K562 (cell line): ENCODE data around the gene BIVM. TPM values are rescaled to one million over a fixed set of nuclear protein-coding genes. Genes with fewer than 3 reads are reported as not detected.

Source experiments
- ATAC-seq: fragments of 200-7000 bp; cut with Tn5 transposase; 3 replicates; pipeline ENCODE4 v1.9.1; 2020; ENCODE audit warnings: moderate library complexity
- BruUV-seq: library from RNA; stranded (reverse); fragments of 400-500 nt; replicated peaks from 2 replicates; lab custom pipeline; 2021; lab: Mats Ljungman, UMichigan
- CTCF ChIA-PET: fragments of 300-600 bp; formaldehyde crosslinking; extraction: SDS; loops from one replicate; lab custom pipeline; 2021; ENCODE audit warnings: low intra/inter-chr PET ratio; lab: Yijun Ruan, JAX
- POLR2A ChIA-PET: fragments of 300-600, 350-650 bp; sonication (Branson Sonifier 250); formaldehyde crosslinking; extraction: SDS; loops from one replicate; lab custom pipeline; 2021; ENCODE audit warnings: antibody characterized with exemption, inconsistent platforms; lab: Yijun Ruan, JAX
- DNase-seq, 4 experiments: peaks; one replicate each; pipeline versions ENCODE4 v3.0.0 to v3.0.0-alpha.2; 2011 to 2018; ENCODE audit warnings: low spot score in 3 of 4, mixed read lengths in 3 of 4; ENCODE audit errors: extremely low read depth in 1 of 4
- FAIRE-seq: peaks from 2 replicates; lab custom pipeline; 2011; peaks lifted over from hg19 to GRCh38; lab: Jason Lieb, UNC
- H2AFZ ChIP-seq: 2 replicates; pipeline ENCODE4 v1.6.0; 2011; ENCODE audit warnings: low read depth, low read length, control low read depth, inconsistent platforms
- H3K27ac ChIP-seq: fragments of 200-600 bp; 3 replicates; pipeline ENCODE4 v1.8.0; 2011; ENCODE audit warnings: low read depth, mild to moderate bottlenecking, control low read depth, inconsistent platforms, low read length, moderate library complexity, mixed read lengths; ENCODE audit errors: extremely low read depth
- H3K27me3 ChIP-seq, 2 experiments: fragments of 300-600 bp in 1 of 2; 2 replicates in 1 of 2; 3 replicates in 1 of 2; pipeline versions ENCODE4 v1.6.0 to v1.8.0; 2011; ENCODE audit warnings: inconsistent platforms in 2 of 2, low read length in 2 of 2, mild to moderate bottlenecking in 1 of 2, mixed read lengths in 1 of 2, moderate library complexity in 1 of 2; ENCODE audit not compliant: control insufficient read depth in 2 of 2, insufficient read depth in 2 of 2
- H3K36me3 ChIP-seq: fragments of 300-600 bp; 3 replicates; pipeline ENCODE4 v1.8.0; 2011; ENCODE audit warnings: mild to moderate bottlenecking, low read length, inconsistent platforms; ENCODE audit not compliant: control insufficient read depth, insufficient read depth
- H3K4me1 ChIP-seq, 2 experiments: fragments of 200-600 bp in 1 of 2; replicated peaks in 1 of 2; 2 replicates in 1 of 2; 3 replicates in 1 of 2; pipeline versions ENCODE4 v1.5.1 to v1.8.0; 2011; ENCODE audit warnings: inconsistent platforms in 2 of 2, low read length in 2 of 2, mild to moderate bottlenecking in 1 of 2, mixed read lengths in 1 of 2, moderate library complexity in 1 of 2; ENCODE audit not compliant: control insufficient read depth in 2 of 2, insufficient read depth in 2 of 2
- H3K4me2 ChIP-seq: 2 replicates; pipeline ENCODE4 v1.6.1; 2011; ENCODE audit warnings: low read length, control low read depth, inconsistent platforms, mixed read lengths; ENCODE audit not compliant: insufficient read depth
- H3K4me3 ChIP-seq: fragments of 200-600 bp; sonication (generic), shearing (Covaris generic); 2 replicates; pipeline ENCODE4 v1.5.1; 2016; ENCODE audit warnings: control low read depth, inconsistent platforms
- H3K79me2 ChIP-seq: fragments of 200-600 bp; 3 replicates; pipeline ENCODE4 v1.8.0; 2011; ENCODE audit warnings: low read length, inconsistent platforms; ENCODE audit not compliant: control insufficient read depth, insufficient read depth
- H3K9ac ChIP-seq, 2 experiments: 2 replicates each; pipeline versions ENCODE4 v1.6.0 to v1.6.1; 2011; ENCODE audit warnings: low read depth in 2 of 2, low read length in 2 of 2, control low read depth in 1 of 2, inconsistent platforms in 1 of 2, mild to moderate bottlenecking in 1 of 2, mixed read lengths in 1 of 2; ENCODE audit not compliant: insufficient read depth in 1 of 2
- H3K9me1 ChIP-seq: one replicate; pipeline ENCODE4 v1.6.0; 2011; ENCODE audit warnings: inconsistent platforms, mild to moderate bottlenecking, low read length, moderate library complexity; ENCODE audit not compliant: control insufficient read depth, insufficient read depth
- H3K9me3 ChIP-seq: replicated peaks from 2 replicates; pipeline ENCODE4 v1.5.1; 2011; ENCODE audit warnings: low read depth, low read length, inconsistent platforms; ENCODE audit not compliant: control insufficient read depth, insufficient read depth
- H4K20me1 ChIP-seq: replicated peaks from 2 replicates; pipeline ENCODE4 v1.6.1; 2011; ENCODE audit warnings: low read length, inconsistent platforms, mixed read lengths; ENCODE audit not compliant: control insufficient read depth, insufficient read depth
- CHAMP1 ChIP-seq: fragments of 450-650 bp; IDR thresholded peaks from 2 replicates; pipeline ENCODE4 v1.6.1; 2016; ENCODE audit warnings: mild to moderate bottlenecking
- MTA3 ChIP-seq: fragments of 450-650 bp; formaldehyde crosslinking; IDR thresholded peaks from 2 replicates; pipeline ENCODE4 v1.6.1; 2017; ENCODE audit warnings: mild to moderate bottlenecking, borderline replicate concordance
- MXD1 ChIP-seq: fragments of 250-450 bp; sonication (Bioruptor Pico); IDR thresholded peaks from 2 replicates; pipeline ENCODE4 v1.8.0; 2021; ENCODE audit warnings: borderline replicate concordance, mild to moderate bottlenecking, moderate library complexity; ENCODE audit not compliant: poor library complexity, severe bottlenecking
- NFE2 ChIP-seq: IDR thresholded peaks from 2 replicates; pipeline ENCODE4 v1.6.1; 2014; ENCODE audit warnings: antibody characterized with exemption, low read depth
- NFIX ChIP-seq: fragments of 250-450 bp; sonication (Bioruptor Pico); IDR thresholded peaks from 2 replicates; pipeline ENCODE4 v1.4.0; 2020; ENCODE audit warnings: low read depth, mild to moderate bottlenecking, moderate library complexity
- NFXL1 ChIP-seq: fragments of 450-650 bp; formaldehyde crosslinking; IDR thresholded peaks from 2 replicates; pipeline ENCODE4 v1.4.0; 2021; ENCODE audit warnings: mild to moderate bottlenecking
- ZNF175 ChIP-seq: fragments of 200-800 bp; sonication (Bioruptor generic); IDR thresholded peaks from 2 replicates; pipeline ENCODE4 v1.6.1; 2016; ENCODE audit warnings: low read depth, mild to moderate bottlenecking, missing genetic modification characterization, missing compliant biosample characterization
- whole genome bisulfite sequencing: fragments of 100-300 bp; shearing (Covaris generic); methylation state at CpG from one replicate; pipeline ENCODE4 v1.1.6; 2016; ENCODE audit warnings: low coverage, mixed read lengths; ENCODE audit not compliant: insufficient coverage; ENCODE audit errors: missing lambda C conversion rate; 5-methylcytosine and 5-hydroxymethylcytosine counted together
- in situ Hi-C: fragments of 300-500 bp; cut with MboI; formaldehyde crosslinking; loops from 4 replicates; pipeline ENCODE4 v1.15.0; 2018; ENCODE audit warnings: inconsistent platforms, mixed read lengths
- intact Hi-C: fragments of 100-400 bp; cut with micrococcal nuclease; formaldehyde crosslinking; loops from 2 replicates; pipeline ENCODE4 v1.14.2; 2022
- polyA plus RNA-seq, 8 experiments: library from polyadenylated mRNA; depleted of rRNA in 4 of 8; stranded (reverse) in 5 of 8; unstranded in 3 of 8; fragments of >200 nt; fragmentation: Nextera tagmentation in 2 of 8; fragmentation: Illumina TruSeq in 1 of 8; extraction: Ambion mirVana in 2 of 8; extraction: Trizol in 1 of 8; gene quantifications; 2 replicates each; pipeline versions ENCODE4 v1.2.1 to v1.2.3, GENCODE V29; 2011 to 2014; ENCODE audit warnings: inconsistent platforms in 1 of 8, missing spikeins in 1 of 8
- total RNA-seq, 7 experiments: library from RNA; depleted of rRNA in 6 of 7; stranded (reverse); fragments of >200 nt in 6 of 7; fragmentation: Illumina TruSeq in 2 of 7; extraction: Trizol in 2 of 7; gene quantifications; 2 replicates each; pipeline versions ENCODE4 v1.2.1 to v1.2.3, GENCODE V29; 2011 to 2021; ENCODE audit warnings: low replicate concordance in 1 of 7

Gene BIVM
- total and polyA plus RNA-seq, 9 of the 15 experiments (the other 6 are each of a cell fraction or from before 2014, with no cell fraction given), result 3.6 to 23.1 (median 16.8) TPM

GRCh38 chr13:102792396-102792795 lies 6.5 kb upstream of the BIVM start (continued):
- TF ChIP-seq MXD1 (CRISPR knock-in tag) (no peak), NFXL1 (no peak), CHAMP1 (no peak), ZNF175 (CRISPR knock-in tag) (no peak)

- H3K36me3 ChIP-seq, result peaks cover 9% of the 10 kb centered on the region; the same call in 1 of the 3 replicates
- H3K27me3 ChIP-seq, result no peaks in the 10 kb centered on the region
- no peak overlapping the region for H3K9ac ChIP-seq
- no peaks in the 10 kb centered on the region for H4K20me1 ChIP-seq
- no peaks in the 10 kb centered on the region for H3K9me1 ChIP-seq
- intact Hi-C loops (no loop called here), in situ Hi-C loops (no loop called here)
- no peaks in the 10 kb centered on the region for H3K9me3 ChIP-seq
- H3K4me1 ChIP-seq, result peaks cover 0 to 3% of the 10 kb centered on the region in 2 experiments; a peak in 2 of 5 replicates
- ATAC-seq (no peak), DNase-seq (no peak)
- POLR2A ChIA-PET, result no interaction called here
- no TSS peak for BruUV-seq
- no peak overlapping the region for H3K4me2 ChIP-seq
- H3K4me3 ChIP-seq, result no peak overlapping the region
- no peak overlapping the region for H3K27ac ChIP-seq
- TF ChIP-seq NFIX (CRISPR knock-in tag) (no peak), NFE2 (no peak), MTA3 (no peak)
- TF ChIP-seq, all 486 proteins: peak for 0
- no peak overlapping the region for H2AFZ ChIP-seq
- no peaks in the 10 kb centered on the region for H3K79me2 ChIP-seq
- 81% methylated on average over 6 of the region's 9 CpGs for WGBS
- CTCF ChIA-PET, result no interaction called here
- no peak for FAIRE-seq
Observed at GRCh38 chr13:102793611-102794355, 5.1 kb upstream of the BIVM start.
